Activated CD4-positive, alpha-beta T cell treated with anti-CD3 and anti-CD28 coated beads for 36 hours (primary cell): Measurements from ENCODE around the gene SMAD7. TPM values are rescaled to one million over a fixed set of nuclear protein-coding genes. Genes with fewer than 3 reads are reported as not detected.

Source experiments
- ATAC-seq: fragments of 200-7000 bp; cut with Tn5 transposase; one replicate; pipeline ENCODE4 v1.10.0; 2021; ENCODE audit warnings: mild to moderate bottlenecking, moderate library complexity
- CTCF ChIA-PET: fragments of 350-600 bp; sonication (Branson Sonifier 250); formaldehyde crosslinking; loops from one replicate; lab custom pipeline; 2021; ENCODE audit warnings: antibody characterized with exemption; lab: Charles Lee
- POLR2A ChIA-PET: fragments of 350-600 bp; sonication (Branson Sonifier 250); formaldehyde crosslinking; loops from one replicate; lab custom pipeline; 2021; ENCODE audit warnings: antibody characterized with exemption, inconsistent platforms; lab: Charles Lee
- DNase-seq: peaks from one replicate; pipeline ENCODE4 v3.0.0-alpha.2; 2020
- H3K27ac Mint-ChIP-seq: one replicate; pipeline ENCODE4 v1.8.0; 2021; ENCODE audit warnings: mixed read lengths
- H3K27me3 Mint-ChIP-seq: one replicate; pipeline ENCODE4 v1.8.0; 2021; ENCODE audit warnings: mixed read lengths
- H3K36me3 Mint-ChIP-seq: one replicate; pipeline ENCODE4 v1.8.0; 2021; ENCODE audit warnings: low read depth, mixed read lengths
- H3K4me1 Mint-ChIP-seq: one replicate; pipeline ENCODE4 v1.8.0; 2021; ENCODE audit warnings: mixed read lengths
- H3K4me3 Mint-ChIP-seq: one replicate; pipeline ENCODE4 v1.8.0; 2021; ENCODE audit warnings: mild to moderate bottlenecking, moderate library complexity, mixed read lengths
- H3K9me3 Mint-ChIP-seq: one replicate; pipeline ENCODE4 v1.8.0; 2021; ENCODE audit warnings: low read depth, mixed read lengths
- intact Hi-C, 2 experiments: fragments of 100-400 bp; cut with DNase I in 1 of 2; cut with micrococcal nuclease in 1 of 2; formaldehyde crosslinking; loops; one replicate each; pipeline versions ENCODE4 v1.14.2 to v1.15.1; 2022 to 2024; cut with DNase I, micrococcal nuclease
- total RNA-seq, 2 experiments: library from RNA; stranded (reverse); gene quantifications; one replicate each; pipeline ENCODE4 v1.2.3, GENCODE V29; 2021

Gene SMAD7
- total RNA-seq, 2 experiments from 2014 or later, result 7.2 to 9.3 TPM

- no peaks in the 10 kb centered on the region for H3K27me3 Mint-ChIP-seq
- ATAC-seq (no peak), DNase-seq (no peak)
- H3K4me1 Mint-ChIP-seq, result peaks cover 25% of the 10 kb centered on the region
- ChIA-PET CTCF (no interaction called here), POLR2A (no interaction called here)
- intact Hi-C loops, result loop anchor here in 1 of 2 experiments (10.0 kb wide), 2 partner anchors 1022 to 1328 kb away; partner anchors contain the start of genes CXXC1, MBD1 and SMAD2
- H3K27ac Mint-ChIP-seq, result no peak overlapping the region
- H3K9me3 Mint-ChIP-seq, result no peaks in the 10 kb centered on the region
- H3K4me3 Mint-ChIP-seq, result no peak overlapping the region
- H3K36me3 Mint-ChIP-seq, result no peaks in the 10 kb centered on the region
Observed at GRCh38 chr18:48957136-48957535, 6.4 kb upstream of the SMAD7 start.

- Mint-ChIP-seq H3K36me3 (no peaks in the 10 kb centered on the region), H3K27me3 (no peaks in the 10 kb centered on the region), H3K4me3 (no peak overlapping the region), H3K4me1 (peaks cover 25% of the 10 kb centered on the region), H3K9me3 (no peaks in the 10 kb centered on the region), H3K27ac (no peak overlapping the region)
- intact Hi-C loops, result loop anchor here in 1 of 2 experiments (10.0 kb wide), 2 partner anchors 1022 to 1328 kb away; partner anchors contain the start of genes CXXC1, MBD1 and SMAD2
- DNase-seq, result no peak
- POLR2A ChIA-PET, result no interaction called here
- no peak for ATAC-seq
- CTCF ChIA-PET, result no interaction called here
Observed at GRCh38 chr18:48956356-48956755, 5.6 kb upstream of the SMAD7 start.

- Mint-ChIP-seq H3K4me1 (peaks cover 25% of the 10 kb centered on the region), H3K27ac (peak overlapping the region; percentile 4), H3K9me3 (no peaks in the 10 kb centered on the region), H3K36me3 (no peaks in the 10 kb centered on the region), H3K4me3 (no peak overlapping the region), H3K27me3 (no peaks in the 10 kb centered on the region)
- intact Hi-C loops, result loop anchor here in 1 of 2 experiments (10.0 kb wide), 2 partner anchors 1021 to 1329 kb away; partner anchors contain the start of genes CXXC1, MBD1 and SMAD2
- no peak for ATAC-seq
- ChIA-PET POLR2A (no interaction called here), CTCF (no interaction called here)
- DNase-seq, result no peak
Observed at GRCh38 chr18:48955830-48956261, 5.1 kb upstream of the SMAD7 start.

GRCh38 chr18:48954886-48955819 is 4.4 kb upstream of the SMAD7 start:
- Mint-ChIP-seq H3K4me1 (peaks cover 25% of the 10 kb centered on the region), H3K4me3 (no peak overlapping the region), H3K27ac (no peak overlapping the region), H3K36me3 (no peaks in the 10 kb centered on the region), H3K9me3 (no peaks in the 10 kb centered on the region), H3K27me3 (no peaks in the 10 kb centered on the region)
- CTCF ChIA-PET, result no interaction called here
- DNase-seq (no peak), ATAC-seq (no peak)
- intact Hi-C loops, result loop anchor here in 1 of 2 experiments (5.0 to 10.0 kb wide), 4 partner anchors 278 to 1330 kb away; partner anchors contain the start of genes ACAA2, CXXC1, MBD1 and SMAD2
- POLR2A ChIA-PET, result no interaction called here

GRCh38 chr18:48953104-48953706 is 2.4 kb upstream of the SMAD7 start:
- ATAC-seq (no peak), DNase-seq (no peak)
- H3K36me3 Mint-ChIP-seq, result peaks cover 2% of the 10 kb centered on the region
- H3K4me3 Mint-ChIP-seq, result peak overlapping the region; percentile 97
- H3K4me1 Mint-ChIP-seq, result peaks cover 26% of the 10 kb centered on the region
- H3K27ac Mint-ChIP-seq, result no peak overlapping the region
- H3K9me3 Mint-ChIP-seq, result no peaks in the 10 kb centered on the region
- no peaks in the 10 kb centered on the region for H3K27me3 Mint-ChIP-seq
- POLR2A ChIA-PET, result interaction anchor here (0.8 to 0.9 kb wide), 2 partner anchors 15 to 21 kb away, joined by 3 read pairs; no protein-coding TSS in a partner anchor
- intact Hi-C loops, result loop anchor here in 1 of 2 experiments (5.0 to 10.0 kb wide), 4 partner anchors 276 to 1332 kb away; partner anchors contain the start of genes ACAA2, CXXC1, MBD1 and SMAD2
- CTCF ChIA-PET, result interaction anchor here (0.6 to 1.7 kb wide), 7 partner anchors 8 to 1210 kb away, joined by 3 to 5 read pairs (median 4); no protein-coding TSS in a partner anchor

GRCh38 chr18:48952287-48953103 is 1.7 kb upstream of the SMAD7 start:
- H3K27me3 Mint-ChIP-seq, result no peaks in the 10 kb centered on the region
- peak overlapping the region; percentile 88 for H3K27ac Mint-ChIP-seq
- DNase-seq (peak; percentile 65), ATAC-seq (peak; percentile 16)
- ChIA-PET CTCF (interaction anchor here (0.6 to 1.7 kb wide), 6 partner anchors 14 to 281 kb away, joined by 3 to 5 read pairs (median 3); no protein-coding TSS in a partner anchor), POLR2A (interaction anchor here (0.6 to 1.5 kb wide), 7 partner anchors 15 to 190 kb away, joined by 3 to 7 read pairs (median 3); no protein-coding TSS in a partner anchor)
- intact Hi-C loops, result loop anchor here in 1 of 2 experiments (1.0 to 10.0 kb wide), 8 partner anchors 11 to 1332 kb away; partner anchors contain the start of genes ACAA2, CXXC1, MBD1 and RPL17
- H3K36me3 Mint-ChIP-seq, result peaks cover 6% of the 10 kb centered on the region
- no peaks in the 10 kb centered on the region for H3K9me3 Mint-ChIP-seq
- peaks cover 33% of the 10 kb centered on the region for H3K4me1 Mint-ChIP-seq
- peak overlapping the region; percentile 97 for H3K4me3 Mint-ChIP-seq

- Mint-ChIP-seq H3K27me3 (no peaks in the 10 kb centered on the region), H3K36me3 (peaks cover 13% of the 10 kb centered on the region), H3K4me3 (peak overlapping the region; percentile 97), H3K9me3 (no peaks in the 10 kb centered on the region), H3K4me1 (peaks cover 41% of the 10 kb centered on the region), H3K27ac (peak overlapping the region; percentile 88)
- intact Hi-C loops, result loop anchor here in 1 of 2 experiments (1.0 to 10.0 kb wide), 10 partner anchors 10 to 1333 kb away; partner anchors contain the start of genes ACAA2, CXXC1, MBD1 and RPL17
- DNase-seq (peak; percentile 84), ATAC-seq (peak; percentile 42)
- CTCF ChIA-PET, result interaction anchor here (0.6 to 1.7 kb wide), 3 partner anchors 14 to 281 kb away, joined by 3 to 5 read pairs (median 3); no protein-coding TSS in a partner anchor
- POLR2A ChIA-PET, result interaction anchor here (0.6 to 1.5 kb wide), 5 partner anchors 18 to 189 kb away, joined by 3 to 7 read pairs (median 4); no protein-coding TSS in a partner anchor
Observed at GRCh38 chr18:48951448-48952286, 902 bp upstream of the SMAD7 start.

- ATAC-seq (peak; percentile 30), DNase-seq (peak; percentile 59)
- Mint-ChIP-seq H3K4me3 (peak overlapping the region; percentile 97), H3K9me3 (no peaks in the 10 kb centered on the region), H3K4me1 (peaks cover 43% of the 10 kb centered on the region), H3K27me3 (no peaks in the 10 kb centered on the region), H3K27ac (peak overlapping the region; percentile 85), H3K36me3 (peaks cover 27% of the 10 kb centered on the region)
- intact Hi-C loops, result loop anchor here (1.0 to 10.0 kb wide), 7 partner anchors 17 to 1335 kb away; partner anchors contain the start of genes ACAA2 (in 1 of the 2), CXXC1 (in 1 of the 2), MBD1 (in 1 of the 2) and SMAD2 (in 1 of the 2)
- ChIA-PET CTCF (interaction anchor here (0.8 kb wide), 1 partner anchor 58 kb away, joined by 3 read pairs; no protein-coding TSS in a partner anchor), POLR2A (no interaction called here)
Observed at GRCh38 chr18:48949606-48950535, 894 bp downstream of the SMAD7 start.
